AG10803 (cell line): ENCODE data around the gene MTURN.
A peak's percentile ranks its signal among the peaks of the same experiment; 100 is the strongest.

ENCODE experiments used
- DNase-seq: peaks from one replicate; pipeline ENCODE4 v3.0.0; 2010; ENCODE audit warnings: low read depth
- H3K4me3 ChIP-seq: 2 replicates; pipeline ENCODE4 v1.5.1; 2011; ENCODE audit warnings: mild to moderate bottlenecking, low read length, control low read depth
- TF ChIP-seq, protein P1 (sequence below): conservative IDR thresholded peaks from 2 replicates; pipeline ENCODE4 v1.5.1; 2011; ENCODE audit warnings: mild to moderate bottlenecking, low read length, control low read depth, inconsistent platforms

The MTURN gene

GRCh38 chr7:30149640-30150272, 15.0 kb downstream of the MTURN start:
- H3K4me3 ChIP-seq, result no peak overlapping the region
- TF ChIP-seq, protein P1, sequence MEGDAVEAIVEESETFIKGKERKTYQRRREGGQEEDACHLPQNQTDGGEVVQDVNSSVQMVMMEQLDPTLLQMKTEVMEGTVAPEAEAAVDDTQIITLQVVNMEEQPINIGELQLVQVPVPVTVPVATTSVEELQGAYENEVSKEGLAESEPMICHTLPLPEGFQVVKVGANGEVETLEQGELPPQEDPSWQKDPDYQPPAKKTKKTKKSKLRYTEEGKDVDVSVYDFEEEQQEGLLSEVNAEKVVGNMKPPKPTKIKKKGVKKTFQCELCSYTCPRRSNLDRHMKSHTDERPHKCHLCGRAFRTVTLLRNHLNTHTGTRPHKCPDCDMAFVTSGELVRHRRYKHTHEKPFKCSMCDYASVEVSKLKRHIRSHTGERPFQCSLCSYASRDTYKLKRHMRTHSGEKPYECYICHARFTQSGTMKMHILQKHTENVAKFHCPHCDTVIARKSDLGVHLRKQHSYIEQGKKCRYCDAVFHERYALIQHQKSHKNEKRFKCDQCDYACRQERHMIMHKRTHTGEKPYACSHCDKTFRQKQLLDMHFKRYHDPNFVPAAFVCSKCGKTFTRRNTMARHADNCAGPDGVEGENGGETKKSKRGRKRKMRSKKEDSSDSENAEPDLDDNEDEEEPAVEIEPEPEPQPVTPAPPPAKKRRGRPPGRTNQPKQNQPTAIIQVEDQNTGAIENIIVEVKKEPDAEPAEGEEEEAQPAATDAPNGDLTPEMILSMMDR, result no peak
- DNase-seq, result no peak

GRCh38 chr7:30150711-30151110, 15.9 kb downstream of the MTURN start:
- no peak for DNase-seq
- H3K4me3 ChIP-seq, result no peak overlapping the region
- TF ChIP-seq, protein P1, result no peak

- DNase-seq, result no peak
- no peak overlapping the region for H3K4me3 ChIP-seq
- TF ChIP-seq, protein P1, result no peak
Measured at GRCh38 chr7:30154111-30154587, 19.4 kb downstream of the MTURN start.

DNA sequence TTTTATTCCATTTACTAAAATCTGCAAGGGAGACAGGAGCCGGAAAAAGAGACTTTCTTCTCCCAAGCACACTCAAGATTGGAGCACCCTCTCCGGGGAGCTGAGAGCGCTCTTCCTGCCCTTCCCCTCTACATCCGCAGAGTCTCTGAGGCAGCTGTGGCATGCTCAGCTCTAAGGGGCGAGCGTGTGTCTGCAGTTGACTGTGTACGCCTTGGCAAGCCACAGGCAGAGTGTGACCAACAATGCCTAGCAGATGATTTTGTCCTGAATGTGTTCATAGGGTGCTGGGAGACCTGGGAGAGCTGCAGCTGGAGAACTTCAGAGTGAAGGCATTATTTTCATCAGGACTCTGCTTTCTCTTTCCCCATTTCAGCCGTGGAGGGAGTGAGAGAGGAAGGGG, 20.7 kb downstream of the MTURN start:
- no peak overlapping the region for H3K4me3 ChIP-seq

DNA sequence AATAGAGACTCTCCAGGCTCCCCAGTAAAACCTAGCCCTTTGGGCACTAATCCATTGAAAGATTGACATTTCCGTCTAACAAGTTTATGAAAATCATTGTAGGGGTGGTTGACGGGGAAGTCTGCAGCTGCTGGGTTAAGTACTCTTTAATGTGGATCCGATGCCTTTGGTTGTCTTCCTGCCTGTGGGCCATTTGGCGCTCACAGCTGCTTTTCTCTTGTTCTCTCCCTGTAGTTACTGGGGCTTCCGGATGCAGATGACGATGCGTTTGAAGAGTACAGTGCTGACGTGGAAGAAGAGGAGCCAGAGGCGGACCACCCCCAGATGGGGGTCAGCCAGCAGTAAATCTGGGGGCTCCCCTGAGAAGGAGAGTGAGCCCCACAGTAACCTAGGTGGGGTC, 22.4 kb downstream of the MTURN start:
- TF ChIP-seq, protein P1, result no peak
- DNase-seq, result no peak
- no peak overlapping the region for H3K4me3 ChIP-seq

More for the DNA sequence above, 20.7 kb downstream of the MTURN start:
- DNase-seq, result no peak
- TF ChIP-seq, protein P1, result no peak

- no peak overlapping the region for H3K4me3 ChIP-seq
- TF ChIP-seq, protein P1, result no peak
Measured at GRCh38 chr7:30159163-30159562, 24.4 kb downstream of the MTURN start.

GRCh38 chr7:30159698-30160143, 24.9 kb downstream of the MTURN start:
- no peak overlapping the region for H3K4me3 ChIP-seq
- TF ChIP-seq, protein P1, result peak; percentile 28; the same call in 1 of the 2 replicates
- peak; percentile 34 for DNase-seq

More at GRCh38 chr7:30159163-30159562, 24.4 kb downstream of the MTURN start:
- no peak for DNase-seq
